Right lobe of liver (tissue), 6 donors: ENCODE data around the gene TMEM123. TPM values are rescaled to one million over a fixed set of nuclear protein-coding genes. Genes with fewer than 3 reads are reported as not detected.

Experiments used
- ATAC-seq, 4 donors: fragments of 200-7000 bp; cut with Tn5 transposase; one replicate each; pipeline ENCODE4 v1.9.1; 2020; ENCODE audit warnings: mild to moderate bottlenecking in 4 of 4, moderate library complexity in 4 of 4
- DNase-seq, 3 donors: peaks; one replicate each; pipeline ENCODE4 v3.0.0-alpha.2; 2020
- H3K27ac ChIP-seq, 3 donors: fragments of 200-600 bp; one replicate each; pipeline ENCODE4 v1.8.0; 2022
- H3K27me3 ChIP-seq, 2 donors: fragments of 200-600 bp; one replicate each; pipeline ENCODE4 v1.8.0; 2022
- H3K36me3 ChIP-seq, 4 donors: fragments of 200-600 bp; sonication (generic) in 1 of 4; one replicate each; pipeline versions ENCODE4 v1.5.1 to v1.8.0; 2017 to 2022; ENCODE audit warnings: control low read depth in 1 of 4
- H3K4me1 ChIP-seq, 4 donors: fragments of 200-600 bp; sonication (generic) in 1 of 4; one replicate each; pipeline versions ENCODE4 v1.5.1 to v1.8.0; 2017 to 2022; ENCODE audit warnings: control low read depth in 1 of 4
- H3K4me3 ChIP-seq, 3 donors: fragments of 200-600 bp; one replicate each; pipeline ENCODE4 v1.8.0; 2022
- H3K9me3 ChIP-seq, 4 donors: fragments of 200-600 bp; sonication (generic) in 1 of 4; one replicate each; pipeline versions ENCODE4 v1.5.1 to v1.8.0; 2017 to 2022; ENCODE audit warnings: control low read depth in 1 of 4
- CTCF ChIP-seq, 4 donors: fragments of 200-600 bp in 3 of 4; fragments of 450-650 bp in 1 of 4; IDR thresholded peaks; one replicate each; pipeline versions ENCODE4 v1.5.1 to v1.8.0; 2016 to 2022; ENCODE audit warnings: antibody characterized with exemption in 4 of 4, mild to moderate bottlenecking in 2 of 4
- POLR2A ChIP-seq: fragments of 450-650 bp; IDR thresholded peaks from one replicate; pipeline ENCODE4 v1.6.1; 2017; ENCODE audit warnings: antibody characterized with exemption, mild to moderate bottlenecking
- WGBS: methylation state at CpG from one replicate; pipeline ENCODE4 v1.1.6; 2018; ENCODE audit warnings: low coverage, low lambda C conversion rate; ENCODE audit not compliant: insufficient coverage; ENCODE audit errors: missing lambda C conversion rate; 5-methylcytosine and 5-hydroxymethylcytosine counted together
- intact Hi-C, 2 donors: fragments of 100-400 bp; cut with DNase I; formaldehyde crosslinking; loops; one replicate each; pipeline versions ENCODE4 v1.11.2 to v1.14.1; 2022
- total RNA-seq, 6 experiments: library from RNA; depleted of rRNA in 2 of 6; stranded (reverse); fragments of >200 nt in 2 of 6; fragmentation: NEBNext Ultra II Directional in 3 of 6; extraction: Animal tissue kit (Norgen Biotek cat#: 25700) in 3 of 6; gene quantifications; one replicate each; pipeline versions ENCODE4 v1.1.0 to v1.2.4, GENCODE V29; 2016 to 2023
- donor health status: DM: no; HTN: yes; CAD: no.
- donor health status: DM: no; HTN: no; CAD: no.
- donor health status: DM: no; HTN: no; CAD: no.
- donor health status: DM: no; HTN: yes; CAD: no.
- donor health status: DM: no; HTN: yes; CAD: no.

Gene TMEM123
- total RNA-seq, 6 experiments from 2014 or later: 173 to 557 (median 229) TPM

- 73% methylated on average over 2 of the region's 4 CpGs for WGBS
- TF ChIP-seq POLR2A (no peak), CTCF (IDR thresholded peaks at IDR 0.05) (no peak)
- H3K27me3 ChIP-seq: no peaks in the 10 kb centered on the region
- no peaks in the 10 kb centered on the region for H3K36me3 ChIP-seq
- no peak overlapping the region for H3K4me3 ChIP-seq
- peaks cover 0 to 17% (median 0%) of the 10 kb centered on the region in 4 donors for H3K4me1 ChIP-seq
- DNase-seq (no peak), ATAC-seq (peak in 1 of 4 donors; percentile 12)
- no peaks in the 10 kb centered on the region for H3K9me3 ChIP-seq
- peak overlapping the region in 1 of 3 donors; percentile 20 for H3K27ac ChIP-seq
- intact Hi-C loops: no loop called here
Observed at GRCh38 chr11:102429691-102430090, 22.9 kb downstream of the TMEM123 start.

- H3K27me3 ChIP-seq: no peaks in the 10 kb centered on the region
- intact Hi-C loops: no loop called here
- ATAC-seq (peak in 2 of 4 donors; percentile 12 to 33), DNase-seq (no peak)
- TF ChIP-seq POLR2A (no peak), CTCF (IDR thresholded peaks at IDR 0.05) (no peak)
- peaks cover 0 to 17% (median 0%) of the 10 kb centered on the region in 4 donors for H3K4me1 ChIP-seq
- no peak overlapping the region for H3K27ac ChIP-seq
- H3K36me3 ChIP-seq: no peaks in the 10 kb centered on the region
- H3K9me3 ChIP-seq: no peaks in the 10 kb centered on the region
- H3K4me3 ChIP-seq: no peak overlapping the region
- 46% methylated on average over 3 of the region's 3 CpGs for WGBS
Observed at GRCh38 chr11:102429226-102429625, 23.3 kb downstream of the TMEM123 start.

GRCh38 chr11:102428696-102429095, 23.9 kb downstream of the TMEM123 start:
- H3K27ac ChIP-seq: no peak overlapping the region
- DNase-seq (no peak), ATAC-seq (no peak)
- 100% methylated on average over 2 of the region's 4 CpGs for WGBS
- intact Hi-C loops: no loop called here
- no peaks in the 10 kb centered on the region for H3K9me3 ChIP-seq
- peaks cover 0 to 17% (median 0%) of the 10 kb centered on the region in 4 donors for H3K4me1 ChIP-seq
- H3K4me3 ChIP-seq: no peak overlapping the region
- no peak for TF ChIP-seq CTCF (IDR thresholded peaks at IDR 0.05)
- TF ChIP-seq POLR2A: no peak
- H3K36me3 ChIP-seq: no peaks in the 10 kb centered on the region
- no peaks in the 10 kb centered on the region for H3K27me3 ChIP-seq

GRCh38 chr11:102427068-102427467, 25.5 kb downstream of the TMEM123 start:
- Histone ChIP-seq H3K9me3 (no peaks in the 10 kb centered on the region), H3K27ac (no peak overlapping the region), H3K4me1 (peaks cover 0 to 17% (median 0%) of the 10 kb centered on the region in 4 donors), H3K36me3 (no peaks in the 10 kb centered on the region), H3K4me3 (no peak overlapping the region), H3K27me3 (no peaks in the 10 kb centered on the region)
- DNase-seq (no peak), ATAC-seq (peak in 2 of 4 donors; percentile 32 to 33)
- intact Hi-C loops: no loop called here
- 4% methylated on average over 1 of the region's 1 CpG for WGBS
- TF ChIP-seq POLR2A (no peak), CTCF (IDR thresholded peaks at IDR 0.05) (no peak)

GRCh38 chr11:102426570-102426969, 26.0 kb downstream of the TMEM123 start:
- H3K9me3 ChIP-seq: no peaks in the 10 kb centered on the region
- no peak overlapping the region for H3K27ac ChIP-seq
- TF ChIP-seq POLR2A (no peak), CTCF (IDR thresholded peaks at IDR 0.05) (no peak)
- ATAC-seq (no peak), DNase-seq (no peak)
- H3K4me3 ChIP-seq: no peak overlapping the region
- H3K4me1 ChIP-seq: peaks cover 0 to 17% (median 0%) of the 10 kb centered on the region in 4 donors
- no peaks in the 10 kb centered on the region for H3K27me3 ChIP-seq
- no peaks in the 10 kb centered on the region for H3K36me3 ChIP-seq
- intact Hi-C loops: no loop called here
